Right hindlimb (tissue), 1 donor: ENCODE results near the gene CFAP251.
"Not testable (repeated sequence)": the region's sequence is repeated elsewhere in the genome, so short reads cannot be mapped to it uniquely, and the experiment has no call there.

Experiments used
- DNase-seq: peaks from one replicate; pipeline ENCODE4 v3.0.0-alpha.2; 2018

The CFAP251 gene

GRCh38 chr12:121917950-121918678 is at the start of gene CFAP251:
Gene CFAP251, plus strand, starts transcription at chr12:121918592. Its CDS starts 2,714 bp downstream, at chr12:121921306.
- DNase-seq, result peak; percentile 91

- DNase-seq, result not testable (repeated sequence)
Observed at GRCh38 chr12:121869229-121869628, 49.2 kb upstream of the CFAP251 start.

- DNase-seq, result no peak
Observed at GRCh38 chr12:121871467-121871866, 46.9 kb upstream of the CFAP251 start.

GRCh38 chr12:121872546-121873215 is 45.7 kb upstream of the CFAP251 start:
- DNase-seq, result peak; percentile 76

GRCh38 chr12:121873216-121873569 is 45.2 kb upstream of the CFAP251 start:
- DNase-seq, result no peak

- no peak for DNase-seq
Observed at GRCh38 chr12:121874071-121874470, 44.3 kb upstream of the CFAP251 start.

- DNase-seq, result no peak
Observed at GRCh38 chr12:121875582-121875981, 42.8 kb upstream of the CFAP251 start.

GRCh38 chr12:121876080-121876447 is 42.3 kb upstream of the CFAP251 start:
- DNase-seq, result not testable (repeated sequence)

- DNase-seq, result no peak
Observed at GRCh38 chr12:121883315-121883660, 35.1 kb upstream of the CFAP251 start.

GRCh38 chr12:121885129-121885528 is 33.3 kb upstream of the CFAP251 start:
- DNase-seq, result not testable (repeated sequence)

GRCh38 chr12:121888083-121888477 is 30.3 kb upstream of the CFAP251 start:
- no peak for DNase-seq

- peak; percentile 98 for DNase-seq
Observed at GRCh38 chr12:121888478-121889273, 29.7 kb upstream of the CFAP251 start, which contains the start of gene PSMD9. Gene PSMD9, plus strand, starts transcription at chr12:121888790. Its CDS starts 67 bp downstream, at chr12:121888857.

- DNase-seq, result no peak
Observed at GRCh38 chr12:121889274-121889624, 29.1 kb upstream of the CFAP251 start.

GRCh38 chr12:121889661-121890060 is 28.7 kb upstream of the CFAP251 start:
- DNase-seq, result not testable (repeated sequence)

- DNase-seq, result no peak
Observed at GRCh38 chr12:121892673-121893561, 25.5 kb upstream of the CFAP251 start.

GRCh38 chr12:121893961-121894460 is 24.4 kb upstream of the CFAP251 start:
- no peak for DNase-seq

GRCh38 chr12:121894633-121895032 is 23.8 kb upstream of the CFAP251 start:
- no peak for DNase-seq

- no peak for DNase-seq
Observed at GRCh38 chr12:121898287-121898686, 20.1 kb upstream of the CFAP251 start.

GRCh38 chr12:121899590-121899989 is 18.8 kb upstream of the CFAP251 start:
- no peak for DNase-seq

GRCh38 chr12:121903202-121903601 is 15.2 kb upstream of the CFAP251 start:
- DNase-seq, result no peak

- no peak for DNase-seq
Observed at GRCh38 chr12:121905746-121906145, 12.6 kb upstream of the CFAP251 start.

GRCh38 chr12:121908702-121909101 is 9.7 kb upstream of the CFAP251 start:
- DNase-seq, result no peak
